NB4 (cell line): Measurements from ENCODE around the gene COMP.

Source experiments
- DNase-seq: peaks from one replicate; pipeline ENCODE4 v3.0.0; 2010; ENCODE audit warnings: low read depth
- H3K4me3 ChIP-seq: one replicate; pipeline ENCODE4 v1.5.1; 2011; ENCODE audit warnings: mild to moderate bottlenecking, low read depth, low read length, moderate library complexity
- MYC ChIP-seq: IDR thresholded peaks from 2 replicates; pipeline ENCODE4 v1.6.1; 2011; ENCODE audit warnings: low read depth, low read length
- POLR2A ChIP-seq: IDR thresholded peaks from 2 replicates; pipeline ENCODE4 v1.6.1; 2011; ENCODE audit warnings: mild to moderate bottlenecking; ENCODE audit not compliant: insufficient read length; ENCODE audit errors: extremely low read depth
- TF ChIP-seq, protein P1 (sequence below): IDR thresholded peaks from one replicate; pipeline ENCODE4 v1.5.1; 2012; ENCODE audit warnings: low read depth, low read length
- TF ChIP-seq, protein P2 (sequence below): IDR thresholded peaks from 2 replicates; pipeline ENCODE4 v1.6.1; 2011; ENCODE audit warnings: low read depth, low read length

Gene COMP

DNA sequence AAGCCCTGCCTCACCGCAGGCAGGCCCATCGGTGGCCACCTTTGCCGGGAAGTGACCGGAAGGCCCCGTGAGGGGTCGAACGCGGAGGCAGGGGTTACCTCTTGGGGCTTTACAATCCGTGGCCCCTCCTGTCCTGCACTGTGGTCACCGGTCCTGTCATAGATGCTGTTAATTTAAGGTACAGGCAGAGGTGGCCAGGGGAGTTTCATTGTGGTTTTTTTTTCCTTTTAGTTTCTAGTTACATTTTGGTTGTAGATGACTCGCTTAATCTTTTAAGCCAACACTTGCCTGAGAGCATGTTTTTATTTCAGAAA is 13.1 kb downstream of the COMP start:
- DNase-seq = no peak
- no peak for TF ChIP-seq POLR2A
- no peak for TF ChIP-seq MYC
- TF ChIP-seq, protein P1, sequence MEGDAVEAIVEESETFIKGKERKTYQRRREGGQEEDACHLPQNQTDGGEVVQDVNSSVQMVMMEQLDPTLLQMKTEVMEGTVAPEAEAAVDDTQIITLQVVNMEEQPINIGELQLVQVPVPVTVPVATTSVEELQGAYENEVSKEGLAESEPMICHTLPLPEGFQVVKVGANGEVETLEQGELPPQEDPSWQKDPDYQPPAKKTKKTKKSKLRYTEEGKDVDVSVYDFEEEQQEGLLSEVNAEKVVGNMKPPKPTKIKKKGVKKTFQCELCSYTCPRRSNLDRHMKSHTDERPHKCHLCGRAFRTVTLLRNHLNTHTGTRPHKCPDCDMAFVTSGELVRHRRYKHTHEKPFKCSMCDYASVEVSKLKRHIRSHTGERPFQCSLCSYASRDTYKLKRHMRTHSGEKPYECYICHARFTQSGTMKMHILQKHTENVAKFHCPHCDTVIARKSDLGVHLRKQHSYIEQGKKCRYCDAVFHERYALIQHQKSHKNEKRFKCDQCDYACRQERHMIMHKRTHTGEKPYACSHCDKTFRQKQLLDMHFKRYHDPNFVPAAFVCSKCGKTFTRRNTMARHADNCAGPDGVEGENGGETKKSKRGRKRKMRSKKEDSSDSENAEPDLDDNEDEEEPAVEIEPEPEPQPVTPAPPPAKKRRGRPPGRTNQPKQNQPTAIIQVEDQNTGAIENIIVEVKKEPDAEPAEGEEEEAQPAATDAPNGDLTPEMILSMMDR = no peak
- TF ChIP-seq, protein P2, sequence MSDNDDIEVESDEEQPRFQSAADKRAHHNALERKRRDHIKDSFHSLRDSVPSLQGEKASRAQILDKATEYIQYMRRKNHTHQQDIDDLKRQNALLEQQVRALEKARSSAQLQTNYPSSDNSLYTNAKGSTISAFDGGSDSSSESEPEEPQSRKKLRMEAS = no peak
- H3K4me3 ChIP-seq = no peak overlapping the region

DNA sequence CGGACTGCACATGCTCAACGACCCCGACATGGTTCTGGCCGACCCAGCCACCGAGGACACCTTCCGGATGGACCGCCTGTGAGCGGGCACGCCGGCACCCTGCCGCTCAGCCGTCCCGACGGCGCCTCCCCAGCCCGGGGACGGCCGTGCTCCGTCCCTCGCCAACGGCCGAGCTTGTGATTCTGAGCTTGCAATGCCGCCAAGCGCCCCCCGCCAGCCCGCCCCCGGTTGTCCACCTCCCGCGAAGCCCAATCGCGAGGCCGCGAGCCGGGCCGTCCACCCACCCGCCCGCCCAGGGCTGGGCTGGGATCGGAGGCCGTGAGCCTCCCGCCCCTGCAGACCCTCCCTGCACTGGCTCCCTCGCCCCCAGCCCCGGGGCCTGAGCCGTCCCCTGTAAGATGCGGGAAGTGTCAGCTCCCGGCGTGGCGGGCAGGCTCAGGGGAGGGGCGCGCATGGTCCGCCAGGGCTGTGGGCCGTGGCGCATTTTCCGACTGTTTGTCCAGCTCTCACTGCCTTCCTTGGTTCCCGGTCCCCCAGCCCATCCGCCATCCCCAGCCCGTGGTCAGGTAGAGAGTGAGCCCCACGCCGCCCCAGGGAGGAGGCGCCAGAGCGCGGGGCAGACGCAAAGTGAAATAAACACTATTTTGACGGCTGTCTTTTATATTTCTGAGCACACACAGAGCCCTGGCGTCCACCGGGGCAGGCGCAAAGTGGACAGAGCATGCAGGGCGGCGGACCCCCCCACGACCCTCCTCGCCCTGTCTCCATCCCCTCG is 13.6 kb downstream of the COMP start:
- TF ChIP-seq, protein P1 = no peak
- TF ChIP-seq POLR2A (no peak), MYC (no peak)
- TF ChIP-seq, protein P2 = no peak
- no peak for DNase-seq
- H3K4me3 ChIP-seq = no peak overlapping the region

DNA sequence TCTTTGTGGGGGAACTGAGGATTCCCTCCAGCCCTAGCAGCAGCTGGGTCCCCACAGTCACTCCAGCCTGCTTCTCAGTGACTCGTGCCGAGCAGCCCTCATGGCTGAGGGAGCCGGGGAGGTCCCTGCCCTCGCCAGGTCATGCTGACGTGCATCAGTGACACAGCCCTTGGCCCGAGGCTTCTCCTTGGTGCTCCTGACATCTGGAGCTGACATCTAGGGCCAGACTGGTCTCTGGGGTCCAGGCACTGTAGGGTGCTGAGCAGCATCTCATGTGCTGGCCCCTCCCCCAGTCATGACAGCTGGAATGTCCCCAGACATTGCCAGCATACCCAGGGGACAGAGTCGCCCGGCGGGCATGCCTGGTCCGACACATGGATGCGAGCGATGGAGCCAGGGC is 14.4 kb downstream of the COMP start:
- TF ChIP-seq POLR2A (no peak), MYC (no peak)
- TF ChIP-seq, protein P1 = no peak
- TF ChIP-seq, protein P2 = no peak
- DNase-seq = no peak
- H3K4me3 ChIP-seq = no peak overlapping the region

DNA sequence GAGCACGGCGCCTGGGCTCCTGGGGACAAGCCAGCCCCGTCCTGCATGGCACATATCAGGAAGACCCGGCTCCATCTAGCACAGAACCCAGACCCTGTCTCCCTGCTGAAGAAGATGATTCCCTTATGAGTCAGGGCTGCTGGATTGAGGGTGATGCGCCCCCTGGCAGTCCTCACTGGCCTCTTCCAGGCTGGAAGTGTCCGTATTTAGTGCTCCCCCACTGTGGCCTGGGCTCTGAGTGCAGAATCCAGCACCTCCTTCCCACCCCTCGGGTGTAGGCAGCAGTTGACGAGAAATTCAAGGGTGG is 14.9 kb downstream of the COMP start:
- TF ChIP-seq MYC (no peak), POLR2A (no peak)
- TF ChIP-seq, protein P2 = no peak
- TF ChIP-seq, protein P1 = no peak
- H3K4me3 ChIP-seq = no peak overlapping the region
- no peak for DNase-seq

DNA sequence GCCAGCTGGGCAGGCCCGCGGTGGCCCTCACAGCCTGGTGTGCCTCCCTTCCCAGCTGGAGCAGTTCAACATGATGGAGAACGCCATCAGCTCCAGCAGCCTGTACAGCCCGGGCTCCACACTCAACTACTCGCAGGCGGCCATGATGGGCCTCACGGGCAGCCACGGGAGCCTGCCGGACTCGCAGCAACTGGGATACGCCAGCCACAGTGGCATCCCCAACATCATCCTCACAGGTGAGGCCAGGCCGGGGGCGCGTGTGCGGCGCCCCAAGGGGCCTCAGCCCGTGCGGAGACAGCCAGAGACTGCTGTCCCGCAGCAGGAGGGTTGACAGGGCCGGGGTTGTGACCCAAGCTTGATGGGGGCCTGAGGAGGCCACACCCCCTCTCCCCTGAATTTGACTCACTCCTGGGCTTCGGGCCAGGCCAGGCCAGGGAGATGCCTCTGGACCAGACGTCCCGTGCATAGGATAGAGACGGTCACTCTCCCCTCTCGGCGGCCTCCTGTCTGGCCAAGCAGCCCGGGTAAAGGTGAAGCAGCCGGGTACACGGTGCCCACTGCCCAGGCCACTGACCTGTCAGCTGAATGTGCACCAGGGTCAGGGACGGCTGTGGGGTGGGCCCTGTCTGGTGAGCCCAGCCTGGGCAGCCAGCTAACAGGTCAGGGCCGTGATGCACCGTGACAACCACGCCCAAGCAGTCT is 15.4 kb downstream of the COMP start:
- no peak overlapping the region for H3K4me3 ChIP-seq
- no peak for DNase-seq
- TF ChIP-seq POLR2A = no peak
- TF ChIP-seq, protein P1 = no peak
- TF ChIP-seq MYC = no peak
- TF ChIP-seq, protein P2 = no peak
